NT2/D1 (cell line): ENCODE results near the gene IQSEC1.

Experiments used
- DNase-seq: peaks from one replicate; pipeline ENCODE4 v3.0.0-alpha.2; 2011; ENCODE audit warnings: low read depth, low spot score
- H3K27me3 ChIP-seq: 2 replicates; pipeline ENCODE4 v1.6.0; 2011; ENCODE audit warnings: mild to moderate bottlenecking; ENCODE audit not compliant: insufficient read length, insufficient read depth
- H3K36me3 ChIP-seq: 2 replicates; pipeline ENCODE4 v1.6.1; 2011; ENCODE audit warnings: mild to moderate bottlenecking, low read length, mixed read lengths; ENCODE audit not compliant: insufficient read depth, insufficient read length
- H3K4me1 ChIP-seq: 2 replicates; pipeline ENCODE4 v1.5.1; 2011; ENCODE audit not compliant: insufficient read depth, insufficient read length
- H3K4me3 ChIP-seq: 2 replicates; pipeline ENCODE4 v1.5.1; 2011; ENCODE audit warnings: low read depth; ENCODE audit not compliant: insufficient read length
- H3K9ac ChIP-seq: 2 replicates; pipeline ENCODE4 v1.6.0; 2011; ENCODE audit warnings: low read depth; ENCODE audit not compliant: insufficient read length
- H3K9me3 ChIP-seq: 2 replicates; pipeline ENCODE4 v1.5.1; 2011; ENCODE audit warnings: mild to moderate bottlenecking, low read length; ENCODE audit not compliant: insufficient read depth
- SUZ12 ChIP-seq: IDR thresholded peaks from 2 replicates; pipeline ENCODE4 v1.6.1; 2011; ENCODE audit not compliant: insufficient read length, insufficient read depth; ENCODE audit errors: extremely low read depth
- YY1 ChIP-seq: IDR thresholded peaks from 2 replicates; pipeline ENCODE4 v1.6.1; 2011; ENCODE audit not compliant: insufficient read length, insufficient read depth
- ZNF274 ChIP-seq: IDR thresholded peaks from 2 replicates; pipeline ENCODE4 v1.6.1; 2011; ENCODE audit warnings: mild to moderate bottlenecking, low read depth, low read length

Gene IQSEC1

GRCh38 chr3:13073326-13074005 lies at the start of gene IQSEC1:
Gene IQSEC1 (minus strand): TSS chr3:13073429. CDS start chr3:13073014, 415 bp downstream.
- no peak within 1 kb of the TSS for H3K9ac ChIP-seq
- DNase-seq = peak; percentile 55
- TF ChIP-seq SUZ12 (peak; percentile 79), YY1 (no peak)
- H3K36me3 ChIP-seq = no peaks in the 10 kb centered on the region
- H3K4me1 ChIP-seq = peaks cover 15% of the 10 kb centered on the region
- H3K9me3 ChIP-seq = 0 out of 2 replicates have a peak, but pooled peaks cover 6% of the 10 kb centered on the region
- H3K27me3 ChIP-seq = peaks cover 64% of the 10 kb centered on the region
- peak within 1 kb of the TSS; percentile 3 for H3K4me3 ChIP-seq

DNA sequence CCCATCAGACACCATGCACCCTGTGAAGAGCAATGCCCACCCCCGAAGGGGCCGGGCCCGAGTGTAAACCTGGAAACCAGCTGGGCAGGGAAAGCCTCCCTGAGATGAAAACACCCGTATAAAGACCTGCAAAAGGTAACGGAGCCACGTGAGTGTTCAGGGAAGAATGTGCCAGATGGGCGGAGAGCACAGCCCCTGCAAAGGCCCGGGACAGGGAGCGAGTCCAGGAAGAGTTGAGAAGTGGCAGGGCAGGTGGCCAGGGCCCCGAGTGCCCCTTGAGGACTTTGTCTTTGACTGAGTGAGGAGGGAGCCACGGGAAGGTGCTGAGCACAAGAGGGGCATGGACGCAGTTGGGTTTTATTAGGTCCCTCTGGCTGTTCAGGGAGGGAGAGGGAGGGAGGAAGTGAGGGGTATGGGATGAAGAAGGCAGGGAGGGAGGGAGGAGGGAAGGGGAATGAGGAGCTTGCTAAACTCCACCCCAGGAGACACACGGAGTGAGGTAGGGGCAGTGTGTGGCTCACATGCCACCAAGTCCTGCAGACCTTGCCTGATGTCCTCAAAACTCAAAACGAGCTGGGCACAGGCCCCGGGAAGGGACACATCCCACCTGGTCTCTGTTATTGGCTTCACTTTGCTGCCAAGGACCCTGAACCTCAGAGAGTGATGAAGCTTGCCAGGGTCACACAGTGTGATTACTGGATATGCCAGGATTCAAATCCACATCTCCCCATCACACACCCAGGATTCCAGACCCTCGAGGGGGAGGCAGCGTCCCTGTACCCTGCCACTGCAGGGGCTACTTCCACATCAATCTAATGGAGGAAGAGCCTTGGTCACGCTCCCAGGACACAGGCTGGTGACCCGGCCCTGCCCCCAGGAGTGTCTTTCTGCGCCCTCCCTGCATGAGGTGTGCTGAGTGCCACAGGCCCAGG lies 49.1 kb upstream of the IQSEC1 start:
- Histone ChIP-seq H3K27me3 (no peaks in the 10 kb centered on the region), H3K9me3 (no peaks in the 10 kb centered on the region), H3K9ac (no peak overlapping the region), H3K4me3 (no peak overlapping the region), H3K4me1 (peaks cover 9% of the 10 kb centered on the region), H3K36me3 (no peaks in the 10 kb centered on the region)
- DNase-seq = no peak
- no peak for TF ChIP-seq YY1
- TF ChIP-seq SUZ12 = no peak
- TF ChIP-seq ZNF274 = no peak

- Histone ChIP-seq H3K9ac (no peak overlapping the region), H3K27me3 (no peaks in the 10 kb centered on the region), H3K36me3 (no peaks in the 10 kb centered on the region), H3K4me1 (peaks cover 9% of the 10 kb centered on the region), H3K4me3 (no peak overlapping the region), H3K9me3 (no peaks in the 10 kb centered on the region)
- DNase-seq = no peak
- TF ChIP-seq YY1 = no peak
- TF ChIP-seq SUZ12 = no peak
- TF ChIP-seq ZNF274 = no peak
Observed at GRCh38 chr3:13121553-13122001, 48.3 kb upstream of the IQSEC1 start.

DNA sequence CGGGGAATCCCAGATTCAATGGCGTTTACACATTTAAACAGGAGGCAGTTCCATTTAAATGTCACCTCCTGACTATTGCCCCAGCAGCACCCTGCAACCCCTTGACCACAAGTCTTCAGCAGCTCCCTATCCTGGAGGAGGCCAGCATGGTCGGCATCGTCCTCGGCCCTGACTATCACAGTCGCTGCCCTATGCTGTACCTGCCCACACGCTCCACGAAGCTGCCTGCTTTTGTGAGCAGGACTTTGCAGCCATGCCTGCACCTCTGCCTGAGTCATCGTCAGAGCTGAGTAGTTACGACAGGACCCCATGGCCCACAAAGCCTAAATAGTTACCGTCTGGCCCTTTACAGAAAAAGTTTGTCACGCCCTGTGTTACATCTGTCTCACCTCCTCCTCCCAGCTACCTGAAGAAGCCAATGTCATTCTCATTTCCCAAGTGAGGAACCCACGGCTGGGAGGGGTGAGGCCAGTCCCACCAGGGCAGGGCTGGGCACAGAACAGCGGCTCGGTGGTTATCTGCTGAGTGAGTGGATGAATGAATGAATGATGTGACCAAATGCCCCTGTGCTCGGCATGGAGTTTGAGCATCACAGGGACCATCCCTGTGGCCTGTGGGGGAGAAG lies 47.8 kb upstream of the IQSEC1 start:
- Histone ChIP-seq H3K4me1 (peaks cover 9% of the 10 kb centered on the region), H3K9ac (no peak overlapping the region), H3K9me3 (no peaks in the 10 kb centered on the region), H3K27me3 (no peaks in the 10 kb centered on the region), H3K4me3 (no peak overlapping the region), H3K36me3 (no peaks in the 10 kb centered on the region)
- DNase-seq = no peak
- no peak for TF ChIP-seq YY1
- TF ChIP-seq SUZ12 = no peak
- no peak for TF ChIP-seq ZNF274

- TF ChIP-seq ZNF274 = no peak
- TF ChIP-seq YY1 = no peak
- TF ChIP-seq SUZ12 = no peak
Observed at GRCh38 chr3:13120289-13120927, 47.2 kb upstream of the IQSEC1 start.

GRCh38 chr3:13119471-13120220 lies 46.4 kb upstream of the IQSEC1 start:
- no peaks in the 10 kb centered on the region for H3K9me3 ChIP-seq
- no peak for DNase-seq
- peaks cover 9% of the 10 kb centered on the region for H3K4me1 ChIP-seq
- no peak for TF ChIP-seq SUZ12
- TF ChIP-seq YY1 = no peak
- TF ChIP-seq ZNF274 = no peak
- H3K4me3 ChIP-seq = no peak overlapping the region
- no peak overlapping the region for H3K9ac ChIP-seq
- H3K36me3 ChIP-seq = no peaks in the 10 kb centered on the region
- H3K27me3 ChIP-seq = no peaks in the 10 kb centered on the region

More at GRCh38 chr3:13120289-13120927, 47.2 kb upstream of the IQSEC1 start:
- H3K27me3 ChIP-seq = no peaks in the 10 kb centered on the region
- no peaks in the 10 kb centered on the region for H3K9me3 ChIP-seq
- H3K36me3 ChIP-seq = no peaks in the 10 kb centered on the region
- H3K4me3 ChIP-seq = no peak overlapping the region
- H3K4me1 ChIP-seq = peaks cover 9% of the 10 kb centered on the region
- no peak for DNase-seq
- H3K9ac ChIP-seq = no peak overlapping the region
